ENCODE data around the gene UBE2O. TPM values are rescaled to one million over a fixed set of nuclear protein-coding genes. Genes with fewer than 3 reads are reported as not detected.

The UBE2O gene
- 9.2 and 11.7 TPM in 2 replicates for total RNA-seq

GRCh38 chr17:76452660-76453430, at the start of gene UBE2O:
Gene UBE2O, minus strand, starts transcription at chr17:76453152. Its CDS starts 11 bp downstream, at chr17:76453141.

GRCh38 chr17:76501018-76501826, 48.3 kb upstream of the UBE2O start, which contains the start of gene RHBDF2:
Gene RHBDF2, minus strand, starts transcription at chr17:76501423. Its CDS starts 19,899 bp downstream, at chr17:76481524.

GRCh38 chr17:76467366-76467765, 14.4 kb upstream of the UBE2O start, which contains the start of gene AANAT:
Gene AANAT, plus strand, starts transcription at chr17:76467603. Its CDS starts 1,144 bp downstream, at chr17:76468747.

GRCh38 chr17:76384222-76384986, 68.5 kb downstream of the UBE2O start, which contains the start of gene SPHK1:
Gene SPHK1, plus strand, starts transcription at chr17:76384609. Its CDS starts 1,036 bp downstream, at chr17:76385645.

GRCh38 chr17:76353599-76354316, 99.2 kb downstream of the UBE2O start, which contains the start of gene PRPSAP1:
Gene PRPSAP1, minus strand, starts transcription at chr17:76353916. Its CDS starts 213 bp downstream, at chr17:76353703.

Other genes with a start within 250 kb of the UBE2O start
- 0.29 and 0.89 TPM in 2 replicates for gene RNF157, start 212.7 kb downstream of the UBE2O start, total RNA-seq
- gene UBALD2, start 187.8 kb downstream of the UBE2O start, total RNA-seq: 7.6 and 16.7 TPM in 2 replicates
- gene QRICH2, start 144.9 kb downstream of the UBE2O start, total RNA-seq: 0.18 and 0.58 TPM in 2 replicates
- 31.9 and 39.5 TPM in 2 replicates for gene PRPSAP1, start 99.2 kb downstream of the UBE2O start, total RNA-seq
- 20.9 and 34.3 TPM in 2 replicates for gene SPHK1, start 68.5 kb downstream of the UBE2O start, total RNA-seq
- not detected in 2 replicates for gene AANAT, start 14.5 kb upstream of the UBE2O start, total RNA-seq
- 19.9 and 27.1 TPM in 2 replicates for gene RHBDF2, start 48.3 kb upstream of the UBE2O start, total RNA-seq
- 13.1 and 18.7 TPM in 2 replicates for gene CYGB, start 84.6 kb upstream of the UBE2O start, total RNA-seq
- 0.71 TPM in 1 of 2 replicates, not detected in the other for gene PRCD, start 86.9 kb upstream of the UBE2O start, total RNA-seq
- gene ST6GALNAC2, start 132.7 kb upstream of the UBE2O start, total RNA-seq: 1.7 and 4.6 TPM in 2 replicates
- gene ST6GALNAC1, start 190.6 kb upstream of the UBE2O start, total RNA-seq: not detected in 2 replicates